Measurements from ENCODE around the gene RUNX3.

Gene RUNX3

GRCh38 chr1:24903011-24903461 lies 27.0 kb downstream of the RUNX3 start:
- intact Hi-C loops (cut with DNase I; ENCODE audit: low total_unique reads): no loop called here
- H3K4me1 ChIP-seq: no peaks in the 10 kb centered on the region
- H3K36me3 ChIP-seq: peaks cover 0 to 24% (median 0%) of the 10 kb centered on the region in 3 donors
- peak; percentile 8 to 38 for DNase-seq
- peaks cover 0 to 62% of the 10 kb centered on the region in 2 donors for H3K27me3 ChIP-seq
- H3K27ac ChIP-seq: no peak overlapping the region
- no peak overlapping the region for H3K4me3 ChIP-seq
- no peaks in the 10 kb centered on the region for H3K9me3 ChIP-seq
- TF ChIP-seq, protein P1, sequence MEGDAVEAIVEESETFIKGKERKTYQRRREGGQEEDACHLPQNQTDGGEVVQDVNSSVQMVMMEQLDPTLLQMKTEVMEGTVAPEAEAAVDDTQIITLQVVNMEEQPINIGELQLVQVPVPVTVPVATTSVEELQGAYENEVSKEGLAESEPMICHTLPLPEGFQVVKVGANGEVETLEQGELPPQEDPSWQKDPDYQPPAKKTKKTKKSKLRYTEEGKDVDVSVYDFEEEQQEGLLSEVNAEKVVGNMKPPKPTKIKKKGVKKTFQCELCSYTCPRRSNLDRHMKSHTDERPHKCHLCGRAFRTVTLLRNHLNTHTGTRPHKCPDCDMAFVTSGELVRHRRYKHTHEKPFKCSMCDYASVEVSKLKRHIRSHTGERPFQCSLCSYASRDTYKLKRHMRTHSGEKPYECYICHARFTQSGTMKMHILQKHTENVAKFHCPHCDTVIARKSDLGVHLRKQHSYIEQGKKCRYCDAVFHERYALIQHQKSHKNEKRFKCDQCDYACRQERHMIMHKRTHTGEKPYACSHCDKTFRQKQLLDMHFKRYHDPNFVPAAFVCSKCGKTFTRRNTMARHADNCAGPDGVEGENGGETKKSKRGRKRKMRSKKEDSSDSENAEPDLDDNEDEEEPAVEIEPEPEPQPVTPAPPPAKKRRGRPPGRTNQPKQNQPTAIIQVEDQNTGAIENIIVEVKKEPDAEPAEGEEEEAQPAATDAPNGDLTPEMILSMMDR (IDR thresholded peaks at IDR 0.05): no peak

- Histone ChIP-seq H3K36me3 (peaks cover 0 to 24% (median 0%) of the 10 kb centered on the region in 3 donors), H3K27me3 (peaks cover 0 to 65% of the 10 kb centered on the region in 2 donors), H3K9me3 (no peaks in the 10 kb centered on the region), H3K27ac (no peak overlapping the region), H3K4me3 (no peak overlapping the region), H3K4me1 (no peaks in the 10 kb centered on the region)
- intact Hi-C loops (cut with DNase I; ENCODE audit: low total_unique reads): no loop called here
- TF ChIP-seq, protein P1 (IDR thresholded peaks at IDR 0.05): no peak
- peak; percentile 7 to 50 for DNase-seq
Observed at GRCh38 chr1:24902471-24902891, 27.6 kb downstream of the RUNX3 start.

- Histone ChIP-seq H3K27ac (no peak overlapping the region), H3K4me1 (no peaks in the 10 kb centered on the region), H3K36me3 (peaks cover 0 to 24% (median 0%) of the 10 kb centered on the region in 3 donors), H3K27me3 (peaks cover 0 to 70% of the 10 kb centered on the region in 2 donors), H3K9me3 (no peaks in the 10 kb centered on the region), H3K4me3 (no peak overlapping the region)
- TF ChIP-seq, protein P1 (IDR thresholded peaks at IDR 0.05): no peak
- peak; percentile 13 to 65 for DNase-seq
- intact Hi-C loops (cut with DNase I; ENCODE audit: low total_unique reads): no loop called here
Observed at GRCh38 chr1:24901791-24902470, 28.1 kb downstream of the RUNX3 start.

GRCh38 chr1:24900985-24901781 lies 28.9 kb downstream of the RUNX3 start:
- peak; percentile 17 to 49 for DNase-seq
- TF ChIP-seq, protein P1 (IDR thresholded peaks at IDR 0.05): no peak
- Histone ChIP-seq H3K27me3 (peaks cover 0 to 75% of the 10 kb centered on the region in 2 donors), H3K36me3 (peaks cover 0 to 24% (median 0%) of the 10 kb centered on the region in 3 donors), H3K4me1 (no peaks in the 10 kb centered on the region), H3K9me3 (no peaks in the 10 kb centered on the region), H3K27ac (no peak overlapping the region), H3K4me3 (no peak overlapping the region)
- intact Hi-C loops (cut with DNase I; ENCODE audit: low total_unique reads): no loop called here

GRCh38 chr1:24900486-24900849 lies 29.6 kb downstream of the RUNX3 start:
- Histone ChIP-seq H3K4me3 (no peak overlapping the region), H3K27ac (no peak overlapping the region), H3K36me3 (peaks cover 0 to 24% (median 0%) of the 10 kb centered on the region in 3 donors), H3K27me3 (peaks cover 0 to 70% of the 10 kb centered on the region in 2 donors), H3K9me3 (no peaks in the 10 kb centered on the region), H3K4me1 (no peaks in the 10 kb centered on the region)
- TF ChIP-seq, protein P1 (IDR thresholded peaks at IDR 0.05): no peak
- DNase-seq: peak in 1 of 2 donors; percentile 40
- intact Hi-C loops (cut with DNase I; ENCODE audit: low total_unique reads): no loop called here

All from tibial artery (tissue), 4 donors.